Adrenal gland (tissue), 12 donors: ENCODE results near the gene USP27X. TPM values are rescaled to one million over a fixed set of nuclear protein-coding genes. Genes with fewer than 3 reads are reported as not detected.
A peak's percentile ranks its signal among the peaks of the same experiment; 100 is the strongest.

Experiments
- DNase-seq, 7 donors: peaks; one replicate each; pipeline ENCODE4 v3.0.0-alpha.2; 2019 to 2020
- H3K27ac ChIP-seq, 5 donors: fragments of 200-600 bp; sonication (generic) in 4 of 5; 1 replicate in 3 of 5; 2 replicates in 2 of 5; pipeline versions ENCODE4 v1.5.1 to v1.8.0; 2016 to 2020; ENCODE audit warnings: mild to moderate bottlenecking in 1 of 5
- H3K27me3 ChIP-seq: fragments of 200-600 bp; 2 replicates; pipeline ENCODE4 v1.8.0; 2021
- H3K36me3 ChIP-seq, 2 donors: fragments of 200-600 bp; replicated peaks in 1 of 2; 1 replicate in 1 of 2; 2 replicates in 1 of 2; pipeline versions ENCODE4 v1.5.1 to v1.8.0; 2018 to 2022
- H3K4me1 ChIP-seq, 2 donors: fragments of 200-600 bp; replicated peaks in 1 of 2; 1 replicate in 1 of 2; 2 replicates in 1 of 2; pipeline versions ENCODE4 v1.5.1 to v1.8.0; 2018 to 2021
- H3K4me3 ChIP-seq, 4 donors: fragments of 200-600 bp; sonication (generic) in 3 of 4; one replicate each; pipeline ENCODE4 v1.5.1; 2016 to 2018
- H3K9me3 ChIP-seq, 3 donors: fragments of 200-600 bp; sonication (generic) in 1 of 3; replicated peaks in 1 of 3; 1 replicate in 2 of 3; 2 replicates in 1 of 3; pipeline versions ENCODE4 v1.5.1 to v1.8.0; 2016 to 2021
- POLR2A ChIP-seq, 2 donors: fragments of 450-650 bp; IDR thresholded peaks; one replicate each; pipeline ENCODE4 v1.6.1; 2017; ENCODE audit warnings: antibody characterized with exemption in 2 of 2, mild to moderate bottlenecking in 2 of 2, moderate library complexity in 1 of 2
- WGBS, 4 donors: extraction: QIAGEN DNeasy Blood & Tissue Kit in 2 of 4; methylation state at CpG; one replicate each; pipeline versions ENCODE4 v1.1.5 to v1.1.7; 2013 to 2017; 5-methylcytosine and 5-hydroxymethylcytosine counted together
- intact Hi-C, 2 donors: fragments of 100-400 bp; cut with DNase I; formaldehyde crosslinking; loops; one replicate each; pipeline versions ENCODE4 v1.14.1 to v1.15.0; 2022 to 2023
- polyA plus RNA-seq, 3 donors: library from polyadenylated mRNA; stranded (reverse); fragments of 200-250 nt in 2 of 3; fragments of 350-450 nt in 1 of 3; fragmentation: Illumina TruSeq in 1 of 3; extraction: RNeasy Lipid Tissue Mini Kit (QIAGEN cat#74804) in 1 of 3; gene quantifications; one replicate each; pipeline ENCODE4 v1.2.3, GENCODE V29; 2013 to 2014
- total RNA-seq, 9 donors: library from RNA; depleted of rRNA in 4 of 9; stranded (reverse); fragments of >200 nt in 4 of 9; fragments of 120-200 nt in 1 of 9; fragmentation: NEBNext Ultra II Directional in 1 of 9; extraction: Animal tissue kit (Norgen Biotek cat#: 25700) in 1 of 9; gene quantifications; one replicate each; pipeline versions ENCODE4 v1.1.0 to v1.2.4, GENCODE V29; 2013 to 2023
- TF ChIP-seq, protein P1 (sequence below), 6 experiments: fragments of 450-650 bp in 4 of 6; fragments of 200-600 bp in 2 of 6; sonication (generic) in 1 of 6; IDR thresholded peaks; 1 replicate in 5 of 6; 2 replicates in 1 of 6; pipeline versions ENCODE4 v1.5.1 to v1.8.0; 2016 to 2021; ENCODE audit warnings: antibody characterized with exemption in 6 of 6, mild to moderate bottlenecking in 2 of 6, moderate library complexity in 1 of 6
- donor health status: healthy with polysubstance abuse.
- donor health status: Bipolar disorder and iron deficiency.
- donor health status: DM: yes; HTN: yes; CAD: no.
- donor health status: DM: no; HTN: no; CAD: no.
- donor health status: DM: no; HTN: no; CAD: no.
- donor health status: DM: yes; HTN: yes; CAD: no.

Gene USP27X
- total and polyA plus RNA-seq, 12 donors, result 1.6 to 8.5 (median 3.5) TPM

DNA sequence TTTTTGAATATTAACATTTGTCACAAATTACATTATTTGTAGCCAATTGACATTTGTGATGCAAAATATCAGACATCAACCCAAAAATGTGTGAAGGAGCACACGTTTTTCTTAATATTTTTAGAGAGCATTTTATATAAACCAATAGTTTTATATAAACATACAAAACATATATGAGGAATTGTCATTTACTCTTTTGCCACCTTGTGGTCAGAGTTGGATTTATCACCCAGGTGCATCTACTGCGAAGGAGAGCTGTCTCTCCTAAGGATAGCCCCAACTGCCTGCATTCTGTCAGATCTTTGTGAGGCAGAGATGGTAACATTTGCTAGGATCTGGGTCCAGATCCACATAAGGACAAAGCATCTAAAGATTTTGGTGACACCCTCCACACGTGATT lies 2.5 kb upstream of the USP27X start:
- Histone ChIP-seq H3K4me1 (peaks cover 0 to 4% of the 10 kb centered on the region in 2 donors), H3K9me3 (no peaks in the 10 kb centered on the region), H3K27ac (no peak overlapping the region), H3K36me3 (no peaks in the 10 kb centered on the region), H3K27me3 (peaks cover 14% of the 10 kb centered on the region), H3K4me3 (no peak overlapping the region)
- whole genome bisulfite sequencing, 4 donors, result 8 to 19% (median 10%) methylated on average over 3 of the region's 3 CpGs
- DNase-seq, result peak in 2 of 7 donors; percentile 10 to 28
- intact Hi-C loops, result no loop called here
- no peak for TF ChIP-seq POLR2A (IDR thresholded peaks at IDR 0.05)
- TF ChIP-seq, protein P1, sequence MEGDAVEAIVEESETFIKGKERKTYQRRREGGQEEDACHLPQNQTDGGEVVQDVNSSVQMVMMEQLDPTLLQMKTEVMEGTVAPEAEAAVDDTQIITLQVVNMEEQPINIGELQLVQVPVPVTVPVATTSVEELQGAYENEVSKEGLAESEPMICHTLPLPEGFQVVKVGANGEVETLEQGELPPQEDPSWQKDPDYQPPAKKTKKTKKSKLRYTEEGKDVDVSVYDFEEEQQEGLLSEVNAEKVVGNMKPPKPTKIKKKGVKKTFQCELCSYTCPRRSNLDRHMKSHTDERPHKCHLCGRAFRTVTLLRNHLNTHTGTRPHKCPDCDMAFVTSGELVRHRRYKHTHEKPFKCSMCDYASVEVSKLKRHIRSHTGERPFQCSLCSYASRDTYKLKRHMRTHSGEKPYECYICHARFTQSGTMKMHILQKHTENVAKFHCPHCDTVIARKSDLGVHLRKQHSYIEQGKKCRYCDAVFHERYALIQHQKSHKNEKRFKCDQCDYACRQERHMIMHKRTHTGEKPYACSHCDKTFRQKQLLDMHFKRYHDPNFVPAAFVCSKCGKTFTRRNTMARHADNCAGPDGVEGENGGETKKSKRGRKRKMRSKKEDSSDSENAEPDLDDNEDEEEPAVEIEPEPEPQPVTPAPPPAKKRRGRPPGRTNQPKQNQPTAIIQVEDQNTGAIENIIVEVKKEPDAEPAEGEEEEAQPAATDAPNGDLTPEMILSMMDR (IDR thresholded peaks at IDR 0.05), result peak; percentile 13 to 59 (median 31)

DNA sequence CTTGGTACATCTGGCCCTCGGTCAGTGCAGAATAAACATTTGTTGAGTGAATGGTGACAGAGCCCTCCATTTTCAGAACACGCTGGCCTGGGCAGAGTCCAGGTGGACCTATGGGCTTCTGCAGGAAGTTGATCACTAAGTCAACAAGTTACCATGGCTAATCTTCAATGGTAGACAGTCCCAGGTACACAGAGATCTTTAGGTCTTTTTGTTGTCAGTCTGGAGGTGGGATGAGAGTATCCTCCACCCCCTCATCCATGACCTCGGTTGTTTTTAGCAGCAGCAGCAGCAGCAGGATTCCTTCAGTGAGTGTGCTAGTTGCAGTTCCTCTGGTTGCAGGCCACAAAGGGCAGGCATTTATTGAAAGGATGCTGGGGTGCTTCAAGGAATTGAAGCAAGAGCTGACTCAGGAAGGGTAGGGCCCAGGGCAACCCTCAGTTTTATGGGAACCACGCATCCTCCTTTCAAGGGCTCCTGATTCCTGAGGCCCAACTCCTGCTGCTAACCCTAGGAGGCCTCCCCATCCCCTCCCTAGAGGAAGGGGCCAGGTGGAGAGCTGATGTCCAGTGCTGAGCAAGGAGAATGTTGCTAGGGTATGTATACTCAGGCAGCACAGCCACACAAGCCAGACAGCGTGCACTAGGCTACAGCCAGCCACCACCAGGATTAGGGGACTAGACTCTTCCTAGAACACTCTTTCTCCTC lies 1.7 kb upstream of the USP27X start:
- Histone ChIP-seq H3K9me3 (no peaks in the 10 kb centered on the region), H3K36me3 (no peaks in the 10 kb centered on the region), H3K4me1 (peaks cover 0 to 4% of the 10 kb centered on the region in 2 donors), H3K4me3 (no peak overlapping the region), H3K27ac (peak overlapping the region in 4 of 5 donors; percentile 72 to 88 (median 80)), H3K27me3 (peaks cover 11% of the 10 kb centered on the region)
- intact Hi-C loops, result no loop called here
- DNase-seq, result no peak
- TF ChIP-seq, protein P1 (IDR thresholded peaks at IDR 0.05), result no peak
- no peak for TF ChIP-seq POLR2A (IDR thresholded peaks at IDR 0.05)
- 60 to 79% (median 64%) methylated on average over 4 to 5 of the region's 5 CpGs for WGBS, 4 donors

DNA sequence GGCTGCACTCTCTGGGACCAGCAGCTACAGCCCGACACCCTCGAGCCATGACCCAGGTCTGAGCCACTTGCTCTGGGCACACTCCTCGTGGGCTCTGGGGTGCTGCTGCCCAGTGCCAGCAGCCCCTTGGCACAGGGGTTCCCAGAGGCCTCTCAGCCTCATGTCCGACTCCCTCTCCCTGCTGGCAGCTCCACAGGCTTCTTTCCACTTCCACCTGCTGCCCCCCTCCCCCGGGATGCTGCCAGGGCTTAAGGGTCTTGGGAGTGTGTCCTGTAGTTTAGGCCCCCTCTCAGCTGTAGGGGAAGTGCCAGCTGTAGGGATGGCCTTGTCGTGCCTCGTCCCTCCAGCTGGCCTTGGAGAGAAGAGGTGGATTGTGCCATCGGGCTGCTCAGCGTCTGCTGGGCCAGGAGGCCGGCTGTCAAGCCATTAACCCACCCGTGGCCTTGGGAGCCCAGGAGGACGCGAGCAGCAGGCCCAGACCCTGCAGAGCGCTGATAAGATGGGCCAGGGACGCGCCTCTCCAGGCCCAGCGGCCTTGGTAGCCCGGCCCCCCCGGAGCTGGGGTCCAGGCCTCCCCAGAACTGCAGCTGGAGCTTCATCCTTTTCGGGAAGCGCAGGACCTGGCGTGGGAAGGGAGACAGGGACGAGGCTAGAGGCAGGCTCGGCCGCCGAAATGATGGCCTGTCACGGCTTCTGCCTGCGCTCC lies 1.0 kb upstream of the USP27X start:
- intact Hi-C loops, result no loop called here
- Histone ChIP-seq H3K4me1 (peaks cover 0 to 4% of the 10 kb centered on the region in 2 donors), H3K27me3 (peaks cover 6% of the 10 kb centered on the region), H3K27ac (peak overlapping the region; percentile 39 to 88 (median 78)), H3K4me3 (peak overlapping the region in 2 of 4 donors; percentile 43 to 63), H3K9me3 (no peaks in the 10 kb centered on the region), H3K36me3 (no peaks in the 10 kb centered on the region)
- no peak for TF ChIP-seq POLR2A (IDR thresholded peaks at IDR 0.05)
- TF ChIP-seq, protein P1 (IDR thresholded peaks at IDR 0.05), result no peak
- DNase-seq, result peak; percentile 28 to 66 (median 50)
- WGBS, 4 donors, result 14 to 65% (median 29%) methylated on average over 1 to 28 of the region's 28 CpGs

DNA sequence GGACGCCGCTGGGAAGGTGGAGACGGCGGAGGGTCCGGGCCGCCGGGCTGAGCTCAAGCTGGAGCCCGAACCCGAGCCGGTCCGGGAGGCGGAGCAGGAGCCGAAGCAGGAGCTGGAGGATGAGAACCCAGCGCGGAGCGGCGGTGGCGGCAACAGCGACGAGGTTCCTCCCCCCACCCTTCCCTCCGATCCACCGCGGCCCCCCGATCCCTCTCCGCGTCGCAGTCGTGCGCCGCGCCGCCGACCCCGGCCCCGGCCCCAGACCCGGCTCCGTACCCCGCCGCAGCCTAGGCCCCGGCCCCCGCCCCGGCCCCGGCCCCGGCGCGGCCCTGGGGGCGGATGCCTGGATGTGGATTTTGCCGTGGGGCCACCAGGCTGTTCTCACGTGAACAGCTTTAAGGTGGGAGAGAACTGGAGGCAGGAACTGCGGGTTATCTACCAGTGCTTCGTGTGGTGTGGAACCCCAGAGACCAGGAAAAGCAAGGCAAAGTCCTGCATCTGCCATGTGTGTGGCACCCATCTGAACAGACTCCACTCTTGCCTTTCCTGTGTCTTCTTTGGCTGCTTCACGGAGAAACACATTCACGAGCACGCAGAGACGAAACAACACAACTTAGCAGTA lies 483 bp downstream of the USP27X start:
- peaks cover 0 to 4% of the 10 kb centered on the region in 2 donors for H3K4me1 ChIP-seq
- intact Hi-C loops, result no loop called here
- peak overlapping the region in 2 of 4 donors; percentile 43 to 63 for H3K4me3 ChIP-seq
- WGBS, 4 donors, result 7 to 64% (median 20%) methylated on average over 12 to 53 of the region's 55 CpGs
- no peak for DNase-seq
- H3K36me3 ChIP-seq, result no peaks in the 10 kb centered on the region
- no peak for TF ChIP-seq POLR2A (IDR thresholded peaks at IDR 0.05)
- TF ChIP-seq, protein P1 (IDR thresholded peaks at IDR 0.05), result no peak
- peaks cover 6% of the 10 kb centered on the region for H3K27me3 ChIP-seq
- H3K9me3 ChIP-seq, result no peaks in the 10 kb centered on the region
- peak overlapping the region in 3 of 5 donors; percentile 72 to 88 (median 83) for H3K27ac ChIP-seq
